HEK293T (cell line): ENCODE data around the gene PITPNM3.

ENCODE experiments used
- CTCF ChIA-PET: fragments of 350-600 bp; formaldehyde crosslinking; extraction: SDS; loops from one replicate; lab custom pipeline; 2021; ENCODE audit warnings: antibody characterized with exemption, inconsistent platforms; lab: Yijun Ruan, JAX
- POLR2A ChIA-PET: fragments of 350-600 bp; formaldehyde crosslinking; extraction: SDS; loops from one replicate; lab custom pipeline; 2020; ENCODE audit warnings: antibody characterized with exemption, inconsistent platforms; lab: Yijun Ruan, JAX
- DNase-seq: peaks from one replicate; pipeline ENCODE4 v3.0.0; 2012; ENCODE audit warnings: mixed read lengths; ENCODE audit errors: extremely low spot score
- ARNT ChIP-seq: fragments of 450-650 bp; IDR thresholded peaks from 2 replicates; pipeline ENCODE4 v1.6.1; 2017; ENCODE audit warnings: mild to moderate bottlenecking
- BHLHE40 ChIP-seq: fragments of 450-650 bp; IDR thresholded peaks from 2 replicates; pipeline ENCODE4 v1.6.1; 2016; ENCODE audit warnings: mild to moderate bottlenecking, moderate library complexity, borderline replicate concordance
- CTBP1 ChIP-seq: fragments of 450-650 bp; IDR thresholded peaks from 2 replicates; pipeline ENCODE4 v1.6.1; 2016; ENCODE audit warnings: borderline replicate concordance
- ELF4 ChIP-seq: fragments of 450-650 bp; IDR thresholded peaks from 2 replicates; pipeline ENCODE4 v1.6.1; 2017; ENCODE audit warnings: antibody characterized with exemption
- FOXA1 ChIP-seq: fragments of 450-650 bp; IDR thresholded peaks from 2 replicates; pipeline ENCODE4 v1.6.1; 2016; ENCODE audit warnings: mild to moderate bottlenecking
- FOXK2 ChIP-seq: fragments of 450-650 bp; IDR thresholded peaks from 2 replicates; pipeline ENCODE4 v1.6.1; 2016; ENCODE audit warnings: mild to moderate bottlenecking
- FOXM1 ChIP-seq: fragments of 450-650 bp; IDR thresholded peaks from 2 replicates; pipeline ENCODE4 v1.6.1; 2017; ENCODE audit warnings: mild to moderate bottlenecking, borderline replicate concordance
- HDGF ChIP-seq: fragments of 450-650 bp; IDR thresholded peaks from 2 replicates; pipeline ENCODE4 v1.6.1; 2017; ENCODE audit warnings: antibody characterized with exemption, borderline replicate concordance
- L3MBTL2 ChIP-seq: fragments of 450-650 bp; conservative IDR thresholded peaks from 2 replicates; pipeline ENCODE4 v1.6.1; 2016; ENCODE audit warnings: mild to moderate bottlenecking
- LEF1 ChIP-seq: fragments of 450-650 bp; IDR thresholded peaks from 2 replicates; pipeline ENCODE4 v1.6.1; 2017; ENCODE audit warnings: mild to moderate bottlenecking, borderline replicate concordance
- NFRKB ChIP-seq: fragments of 450-650 bp; IDR thresholded peaks from 2 replicates; pipeline ENCODE4 v1.6.1; 2016; ENCODE audit warnings: mild to moderate bottlenecking, moderate library complexity
- SP1 ChIP-seq: fragments of 450-650 bp; IDR thresholded peaks from 2 replicates; pipeline ENCODE4 v1.6.1; 2017
- SUZ12 ChIP-seq: fragments of 450-650 bp; IDR thresholded peaks from 2 replicates; pipeline ENCODE4 v1.6.1; 2016; ENCODE audit warnings: mild to moderate bottlenecking
- TARDBP ChIP-seq: fragments of 450-650 bp; IDR thresholded peaks from 2 replicates; pipeline ENCODE4 v1.6.1; 2016
- ZNF384 ChIP-seq: fragments of 450-650 bp; IDR thresholded peaks from 2 replicates; pipeline ENCODE4 v1.6.1; 2016
- TF ChIP-seq, protein P1 (sequence below): fragments of 450-650 bp; IDR thresholded peaks from 2 replicates; pipeline ENCODE4 v1.6.1; 2016

The PITPNM3 gene

DNA sequence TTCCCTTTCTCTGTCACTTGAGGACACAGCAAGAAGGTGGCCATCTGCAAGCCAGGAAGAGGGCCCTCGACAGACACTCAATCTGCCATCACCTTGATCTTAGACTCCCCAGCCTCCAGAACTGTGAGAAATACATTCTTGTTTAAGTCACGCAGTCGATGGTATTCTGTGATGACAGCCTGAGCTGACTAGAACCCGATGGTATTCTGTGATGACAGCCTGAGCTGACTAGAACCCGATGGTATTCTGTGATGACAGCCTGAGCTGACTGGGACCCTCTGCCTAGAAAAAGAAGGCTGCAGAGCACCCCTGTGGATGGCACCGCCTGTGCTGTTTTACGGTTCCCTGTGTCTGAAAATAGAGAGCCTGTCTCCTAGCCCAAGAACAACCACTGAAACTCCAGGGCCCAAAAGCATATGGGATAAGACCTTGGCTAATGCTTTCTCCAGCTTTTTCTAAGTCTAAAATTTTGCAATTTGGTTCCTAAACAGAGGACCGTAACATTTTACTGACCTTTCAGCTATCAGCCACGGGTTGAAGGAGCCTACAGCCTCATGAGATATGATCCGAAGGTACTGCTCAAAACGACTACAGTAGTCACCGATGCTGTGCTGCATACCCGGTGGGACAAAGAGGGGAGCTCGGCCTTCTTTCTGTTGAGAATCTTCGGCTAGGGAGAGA lies 33.1 kb upstream of the PITPNM3 start:
- DNase-seq, result no peak
- no peak for TF ChIP-seq FOXM1
- no peak for TF ChIP-seq CTBP1
- TF ChIP-seq BHLHE40, result no peak
- no peak for TF ChIP-seq NFRKB
- no peak for TF ChIP-seq ELF4
- TF ChIP-seq TARDBP, result no peak
- no peak for TF ChIP-seq LEF1
- TF ChIP-seq FOXK2, result no peak
- TF ChIP-seq ZNF384, result no peak
- TF ChIP-seq SUZ12, result no peak
- no peak for TF ChIP-seq FOXA1
- TF ChIP-seq, protein P1, sequence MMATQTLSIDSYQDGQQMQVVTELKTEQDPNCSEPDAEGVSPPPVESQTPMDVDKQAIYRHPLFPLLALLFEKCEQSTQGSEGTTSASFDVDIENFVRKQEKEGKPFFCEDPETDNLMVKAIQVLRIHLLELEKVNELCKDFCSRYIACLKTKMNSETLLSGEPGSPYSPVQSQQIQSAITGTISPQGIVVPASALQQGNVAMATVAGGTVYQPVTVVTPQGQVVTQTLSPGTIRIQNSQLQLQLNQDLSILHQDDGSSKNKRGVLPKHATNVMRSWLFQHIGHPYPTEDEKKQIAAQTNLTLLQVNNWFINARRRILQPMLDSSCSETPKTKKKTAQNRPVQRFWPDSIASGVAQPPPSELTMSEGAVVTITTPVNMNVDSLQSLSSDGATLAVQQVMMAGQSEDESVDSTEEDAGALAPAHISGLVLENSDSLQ, result no peak
- no peak for TF ChIP-seq L3MBTL2
- no peak for TF ChIP-seq ARNT
- no peak for TF ChIP-seq HDGF
- TF ChIP-seq SP1, result no peak
- POLR2A ChIA-PET, result no interaction called here

DNA sequence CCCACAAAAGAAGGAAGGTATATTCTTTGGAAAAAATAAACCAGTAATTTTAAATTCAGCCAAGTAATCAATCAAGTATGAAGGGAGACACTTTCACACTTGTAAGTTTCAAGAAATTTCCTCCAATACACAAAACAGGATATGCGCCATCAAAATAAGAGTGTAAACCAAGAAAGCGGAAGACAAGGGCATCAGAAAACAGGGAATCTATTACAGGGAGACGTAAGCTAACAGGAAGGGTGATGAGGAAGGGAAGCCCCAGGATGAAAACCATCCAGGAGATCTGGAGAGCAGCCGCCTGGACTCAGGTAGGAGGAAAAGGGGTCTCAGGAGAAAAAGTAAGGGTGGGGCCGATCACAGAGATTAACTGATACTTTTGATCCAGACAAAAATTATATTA lies 31.8 kb upstream of the PITPNM3 start:
- TF ChIP-seq CTBP1 (no peak), L3MBTL2 (no peak), ELF4 (no peak), ZNF384 (no peak), TARDBP (no peak), NFRKB (no peak), LEF1 (no peak), SP1 (no peak), FOXA1 (no peak), SUZ12 (no peak), BHLHE40 (no peak), FOXK2 (no peak), HDGF (no peak), ARNT (no peak), FOXM1 (no peak)
- TF ChIP-seq, protein P1, result no peak
- DNase-seq, result no peak
- POLR2A ChIA-PET, result no interaction called here
- CTCF ChIA-PET, result no interaction called here

More for the DNA sequence above, 33.1 kb upstream of the PITPNM3 start:
- CTCF ChIA-PET, result no interaction called here

DNA sequence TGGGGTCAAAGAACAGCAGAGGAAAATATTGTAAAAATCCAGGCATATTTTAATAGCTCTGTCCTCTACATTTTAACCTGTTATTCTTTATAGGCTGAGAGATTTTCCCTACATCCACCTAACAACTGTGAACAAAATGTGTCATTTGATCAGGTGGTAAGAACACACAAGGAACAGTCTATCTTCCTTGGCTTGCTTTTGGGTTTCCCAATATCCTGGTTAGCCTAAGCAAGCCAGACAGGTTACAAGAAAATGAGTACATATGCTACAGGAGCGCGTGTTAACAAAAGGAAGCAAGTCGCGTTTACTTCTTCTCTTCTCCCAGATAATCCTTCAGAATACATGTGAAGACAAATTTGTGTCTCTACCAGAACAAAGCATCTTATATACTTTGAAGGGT lies 31.0 kb upstream of the PITPNM3 start:
- TF ChIP-seq ARNT (no peak), FOXK2 (no peak), LEF1 (no peak), TARDBP (no peak), HDGF (no peak), ELF4 (no peak), L3MBTL2 (no peak)
- TF ChIP-seq, protein P1, result no peak
- POLR2A ChIA-PET, result no interaction called here
- DNase-seq, result no peak
- CTCF ChIA-PET, result no interaction called here

DNA sequence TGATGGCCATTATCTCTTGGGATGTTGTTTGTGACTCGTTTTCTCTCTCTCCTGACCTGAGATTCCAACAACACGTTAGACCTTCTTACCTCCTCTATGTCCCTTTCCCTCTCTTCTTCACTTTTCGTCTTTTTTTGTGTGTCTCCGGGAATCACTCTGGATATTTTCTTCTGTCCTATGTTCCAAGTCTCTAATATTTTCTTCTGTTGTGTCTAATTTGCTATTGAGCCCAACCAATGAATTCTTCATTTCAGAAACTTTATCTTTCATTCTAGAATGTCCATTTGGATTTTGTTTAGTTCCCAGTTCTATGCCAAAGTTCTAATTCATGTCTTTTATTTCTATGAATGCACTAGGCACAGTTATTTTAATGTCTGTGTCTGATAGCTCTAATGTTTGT lies 27.1 kb upstream of the PITPNM3 start:
- ChIA-PET CTCF (no interaction called here), POLR2A (no interaction called here)
- TF ChIP-seq FOXA1 (no peak), FOXM1 (no peak), HDGF (no peak), TARDBP (no peak), BHLHE40 (no peak), CTBP1 (no peak), ZNF384 (no peak), FOXK2 (no peak), ELF4 (no peak), SP1 (no peak), SUZ12 (no peak), NFRKB (no peak)
- TF ChIP-seq, protein P1, result no peak
- no peak for DNase-seq

GRCh38 chr17:6580625-6581024 lies 24.3 kb upstream of the PITPNM3 start:
- ChIA-PET CTCF (no interaction called here), POLR2A (no interaction called here)

GRCh38 chr17:6578491-6578890 lies 22.1 kb upstream of the PITPNM3 start:
- ChIA-PET POLR2A (no interaction called here), CTCF (no interaction called here)
- no peak for DNase-seq

More at GRCh38 chr17:6580625-6581024, 24.3 kb upstream of the PITPNM3 start:
- no peak for DNase-seq
- TF ChIP-seq TARDBP (no peak), LEF1 (no peak), FOXM1 (no peak), ZNF384 (no peak), FOXK2 (no peak)

More at GRCh38 chr17:6578491-6578890, 22.1 kb upstream of the PITPNM3 start:
- TF ChIP-seq FOXA1 (no peak), LEF1 (no peak), CTBP1 (no peak), L3MBTL2 (no peak), SUZ12 (no peak), BHLHE40 (no peak), FOXM1 (no peak)
